H9 (cell line): ENCODE measurements around the gene PPP2R2B. TPM values are rescaled to one million over a fixed set of nuclear protein-coding genes. Genes with fewer than 3 reads are reported as not detected.

Experiments
- DNase-seq: peaks from one replicate; pipeline ENCODE4 v3.0.0-alpha.2; 2017
- H2AFZ ChIP-seq: one replicate; pipeline ENCODE4 v1.6.1; 2013; ENCODE audit warnings: mild to moderate bottlenecking, low read length, control low read depth, moderate library complexity
- H2AK5ac ChIP-seq: 2 replicates; pipeline ENCODE4 v1.6.1; 2013; ENCODE audit warnings: low read length, control low read depth, mixed read lengths; ENCODE audit not compliant: insufficient read length
- H2BK120ac ChIP-seq: one replicate; pipeline ENCODE4 v1.6.1; 2013; ENCODE audit warnings: low read depth, mild to moderate bottlenecking, low read length, control low read depth, inconsistent platforms; ENCODE audit not compliant: poor library complexity, severe bottlenecking
- H2BK12ac ChIP-seq: 2 replicates; pipeline ENCODE4 v1.6.1; 2013; ENCODE audit warnings: low read length, control low read depth, mixed read lengths, low read depth; ENCODE audit not compliant: insufficient read length
- H2BK15ac ChIP-seq: 2 replicates; pipeline ENCODE4 v1.6.1; 2013; ENCODE audit warnings: low read depth, low read length, control low read depth
- H2BK20ac ChIP-seq: one replicate; pipeline ENCODE4 v1.6.1; 2013; ENCODE audit warnings: low read depth, mild to moderate bottlenecking, low read length, control low read depth, inconsistent platforms; ENCODE audit not compliant: poor library complexity, severe bottlenecking
- H2BK5ac ChIP-seq: 2 replicates; pipeline ENCODE4 v1.6.1; 2013; ENCODE audit warnings: low read length, control low read depth, mixed read lengths; ENCODE audit not compliant: insufficient read length
- H3K14ac ChIP-seq: 2 replicates; pipeline ENCODE4 v1.6.1; 2013; ENCODE audit warnings: low read length, control low read depth; ENCODE audit not compliant: insufficient read depth
- H3K18ac ChIP-seq: 2 replicates; pipeline ENCODE4 v1.6.1; 2013; ENCODE audit warnings: low read depth, mild to moderate bottlenecking, mixed read lengths, low read length, control low read depth; ENCODE audit not compliant: insufficient read length
- H3K23ac ChIP-seq: 2 replicates; pipeline ENCODE4 v1.6.1; 2013; ENCODE audit warnings: low read length, control low read depth, mixed read lengths, low read depth; ENCODE audit not compliant: insufficient read length
- H3K23me2 ChIP-seq: 2 replicates; pipeline ENCODE4 v1.6.1; 2013; ENCODE audit warnings: low read depth, mild to moderate bottlenecking, mixed read lengths, low read length, control low read depth; ENCODE audit not compliant: insufficient read length, poor library complexity, severe bottlenecking
- H3K27ac ChIP-seq: 2 replicates; pipeline ENCODE4 v1.5.1; 2013; ENCODE audit warnings: low read length, control low read depth, mixed read lengths, low read depth; ENCODE audit not compliant: insufficient read length
- H3K27me3 ChIP-seq: 2 replicates; pipeline ENCODE4 v1.6.1; 2013; ENCODE audit warnings: low read length, control low read depth, inconsistent platforms; ENCODE audit not compliant: insufficient read depth
- H3K4ac ChIP-seq: 2 replicates; pipeline ENCODE4 v1.6.1; 2013; ENCODE audit warnings: low read depth, mild to moderate bottlenecking, control low read depth, inconsistent platforms, low read length, moderate library complexity
- H3K4me1 ChIP-seq: 2 replicates; pipeline ENCODE4 v1.6.1; 2013; ENCODE audit warnings: low read length, control low read depth, inconsistent platforms; ENCODE audit not compliant: insufficient read depth
- H3K4me2 ChIP-seq: 2 replicates; pipeline ENCODE4 v1.6.1; 2013; ENCODE audit warnings: low read length, control low read depth, mixed read lengths; ENCODE audit not compliant: insufficient read length, insufficient read depth
- H3K56ac ChIP-seq: 2 replicates; pipeline ENCODE4 v1.6.1; 2013; ENCODE audit warnings: low read depth, mild to moderate bottlenecking, mixed read lengths, low read length, control low read depth; ENCODE audit not compliant: insufficient read length
- H3K79me1 ChIP-seq: 2 replicates; pipeline ENCODE4 v1.6.1; 2013; ENCODE audit warnings: low read depth, mild to moderate bottlenecking, moderate library complexity, low read length, control low read depth, inconsistent platforms; ENCODE audit not compliant: insufficient read depth, poor library complexity, severe bottlenecking
- H3K79me2 ChIP-seq: 2 replicates; pipeline ENCODE4 v1.6.1; 2013; ENCODE audit warnings: low read length, control low read depth, inconsistent platforms; ENCODE audit not compliant: insufficient read depth
- H3K9ac ChIP-seq: 2 replicates; pipeline ENCODE4 v1.6.1; 2013; ENCODE audit warnings: low read length, control low read depth, mixed read lengths; ENCODE audit not compliant: insufficient read length; ENCODE audit errors: extremely low read depth
- H3K9me3 ChIP-seq: one replicate; pipeline ENCODE4 v1.6.1; 2013; ENCODE audit warnings: low read depth, low read length, inconsistent platforms; ENCODE audit not compliant: control insufficient read depth
- H3T11ph ChIP-seq: one replicate; pipeline ENCODE4 v1.6.1; 2013; ENCODE audit warnings: mild to moderate bottlenecking, low read length, control low read depth, inconsistent platforms
- H4K20me1 ChIP-seq: one replicate; pipeline ENCODE4 v1.6.1; 2013; ENCODE audit not compliant: control insufficient read depth, insufficient read length, insufficient read depth
- H4K5ac ChIP-seq: 2 replicates; pipeline ENCODE4 v1.6.1; 2013; ENCODE audit warnings: low read depth, mild to moderate bottlenecking, mixed read lengths, low read length, control low read depth; ENCODE audit not compliant: insufficient read length
- H4K8ac ChIP-seq: replicated peaks from 2 replicates; pipeline ENCODE4 v1.6.1; 2013; ENCODE audit warnings: low read length, control low read depth, mixed read lengths, low read depth; ENCODE audit not compliant: insufficient read length
- H4K91ac ChIP-seq: 2 replicates; pipeline ENCODE4 v1.6.1; 2013; ENCODE audit warnings: low read depth, mild to moderate bottlenecking, moderate library complexity, mixed read lengths, low read length, control low read depth; ENCODE audit not compliant: insufficient read length
- H3K27ac Mint-ChIP-seq, 3 experiments: 2 replicates in 2 of 3; 3 replicates in 1 of 3; pipeline ENCODE4 v1.8.0; 2020 to 2021; ENCODE audit warnings: mixed read lengths in 3 of 3, mild to moderate bottlenecking in 1 of 3, moderate library complexity in 1 of 3
- H3K27me3 Mint-ChIP-seq: 2 replicates; pipeline ENCODE4 v1.8.0; 2021; ENCODE audit warnings: low read depth, mild to moderate bottlenecking, moderate library complexity, mixed read lengths
- H3K36me3 Mint-ChIP-seq, 3 experiments: 2 replicates in 2 of 3; 3 replicates in 1 of 3; pipeline ENCODE4 v1.8.0; 2020 to 2021; ENCODE audit warnings: low read depth in 3 of 3, mixed read lengths in 3 of 3; ENCODE audit not compliant: insufficient read depth in 1 of 3
- H3K4me1 Mint-ChIP-seq, 2 experiments: 2 replicates each; pipeline ENCODE4 v1.8.0; 2020; ENCODE audit warnings: mixed read lengths in 2 of 2
- H3K4me3 Mint-ChIP-seq, 2 experiments: 2 replicates in 1 of 2; 3 replicates in 1 of 2; pipeline ENCODE4 v1.8.0; 2020 to 2021; ENCODE audit warnings: mild to moderate bottlenecking in 2 of 2, mixed read lengths in 2 of 2, moderate library complexity in 1 of 2
- H3K9me3 Mint-ChIP-seq, 2 experiments: 2 replicates in 1 of 2; 3 replicates in 1 of 2; pipeline ENCODE4 v1.8.0; 2020; ENCODE audit warnings: mild to moderate bottlenecking in 2 of 2, mixed read lengths in 2 of 2, moderate library complexity in 1 of 2
- CTCF ChIP-seq: fragments of 200-600 bp; sonication (generic); conservative IDR thresholded peaks from 3 replicates; pipeline ENCODE4 v1.8.0; 2021; ENCODE audit warnings: antibody characterized with exemption, mild to moderate bottlenecking
- WGBS: extraction: QIAGEN DNeasy Blood & Tissue Kit; methylation state at CpG from one replicate; pipeline ENCODE4 v1.1.7; 2013; ENCODE audit warnings: missing lambda C conversion rate, low lambda C conversion rate, mixed read lengths; ENCODE audit not compliant: insufficient read length; ENCODE audit errors: extremely low coverage; 5-methylcytosine and 5-hydroxymethylcytosine counted together
- total RNA-seq: library from RNA; stranded (reverse); gene quantifications from 2 replicates; pipeline ENCODE4 v1.2.1, GENCODE V29; 2021

The PPP2R2B gene
- total RNA-seq, 1 experiment from 2014 or later = 14.3 TPM

- H3K4me1 Mint-ChIP-seq = no peaks in the 10 kb centered on the region; a peak in 1 of 4 replicates
- H3K36me3 Mint-ChIP-seq = peaks cover 7 to 15% (median 14%) of the 10 kb centered on the region in 3 experiments; a peak in 6 of 7 replicates
- Histone ChIP-seq H3K56ac (no peak overlapping the region), H3K27me3 (no peaks in the 10 kb centered on the region), H3K4ac (no peak overlapping the region), H3K18ac (no peak overlapping the region), H4K8ac (no peak overlapping the region), H4K91ac (no peak overlapping the region), H2BK120ac (no peak overlapping the region), H3K4me2 (no peak overlapping the region), H4K5ac (no peak overlapping the region), H4K20me1 (no peaks in the 10 kb centered on the region), H2AK5ac (no peak overlapping the region), H3K9me3 (no peaks in the 10 kb centered on the region), H3K27ac (no peak overlapping the region), H2BK15ac (no peak overlapping the region), H3K9ac (no peak overlapping the region), H3K23me2 (no peaks in the 10 kb centered on the region), H3K4me1 (no peaks in the 10 kb centered on the region), H3K14ac (no peak overlapping the region), H2BK5ac (no peak overlapping the region), H3K79me1 (no peaks in the 10 kb centered on the region), H3K23ac (no peak overlapping the region), H2BK12ac (no peak overlapping the region), H3K79me2 (no peaks in the 10 kb centered on the region), H2BK20ac (no peak overlapping the region), H3T11ph (no peak overlapping the region), H2AFZ (no peak overlapping the region)
- DNase-seq = no peak
- peak overlapping the region in 1 of 3 experiments; percentile 1; a peak in 1 of 7 replicates for H3K27ac Mint-ChIP-seq
- H3K4me3 Mint-ChIP-seq = no peak overlapping the region
- no CpG with 5 or more reads among the region's 1 CpG for WGBS
- H3K27me3 Mint-ChIP-seq = no peaks in the 10 kb centered on the region
- TF ChIP-seq CTCF = no peak
- no peaks in the 10 kb centered on the region for H3K9me3 Mint-ChIP-seq
Observed at GRCh38 chr5:146652547-146652946, 226.0 kb downstream of the PPP2R2B start.
